ENCODE measurements around the gene SLAMF7.

The SLAMF7 gene

GRCh38 chr1:160707236-160708064 lies 31.6 kb upstream of the SLAMF7 start:
- DNase-seq (ENCODE audit: low read depth), result peak; percentile 80
- TF ChIP-seq CTCF (IDR thresholded peaks at IDR 0.05; ENCODE audit: insufficient read depth, low read depth, low read length, missing control alignments), result no peak
- peak overlapping the region; percentile 97 for H3K4me3 ChIP-seq (ENCODE audit: low read depth, low read length)

GRCh38 chr1:160708118-160708517 lies 30.9 kb upstream of the SLAMF7 start:
- H3K4me3 ChIP-seq (ENCODE audit: low read depth, low read length), result peak overlapping the region; percentile 97
- DNase-seq (ENCODE audit: low read depth), result peak; percentile 72
- no peak for TF ChIP-seq CTCF (IDR thresholded peaks at IDR 0.05; ENCODE audit: insufficient read depth, low read depth, low read length, missing control alignments)

GRCh38 chr1:160708801-160709200 lies 30.2 kb upstream of the SLAMF7 start:
- H3K4me3 ChIP-seq (ENCODE audit: low read depth, low read length), result peak overlapping the region; percentile 97

DNA sequence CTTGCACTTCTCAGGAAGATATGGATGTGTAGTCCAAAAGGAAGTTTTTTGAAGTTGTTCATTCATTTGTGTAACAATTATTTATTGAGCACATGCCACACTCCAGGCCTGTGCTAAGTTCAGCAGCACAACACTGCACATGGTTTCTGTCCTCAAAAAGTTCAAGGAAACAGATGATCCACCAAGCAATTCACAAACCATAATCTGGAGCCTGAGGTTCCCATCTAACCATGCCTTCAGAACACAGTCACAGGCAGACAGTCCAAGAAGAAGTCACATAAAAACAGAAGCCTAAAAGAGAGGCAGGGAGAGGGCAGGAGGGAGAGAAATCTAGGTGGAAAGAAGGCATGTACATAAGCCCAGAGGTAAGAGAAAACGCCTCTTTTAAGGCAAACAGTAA lies 29.3 kb upstream of the SLAMF7 start:
- TF ChIP-seq CTCF (IDR thresholded peaks at IDR 0.05; ENCODE audit: insufficient read depth, low read depth, low read length, missing control alignments), result no peak
- H3K4me3 ChIP-seq (ENCODE audit: low read depth, low read length), result peak overlapping the region; percentile 97
- DNase-seq (ENCODE audit: low read depth), result no peak

More at GRCh38 chr1:160708801-160709200, 30.2 kb upstream of the SLAMF7 start:
- no peak for TF ChIP-seq CTCF (IDR thresholded peaks at IDR 0.05; ENCODE audit: insufficient read depth, low read depth, low read length, missing control alignments)
- DNase-seq (ENCODE audit: low read depth), result peak; percentile 87

- peak overlapping the region; percentile 97 for H3K4me3 ChIP-seq (ENCODE audit: low read depth, low read length)
- DNase-seq (ENCODE audit: low read depth), result peak; percentile 54
- no peak for TF ChIP-seq CTCF (IDR thresholded peaks at IDR 0.05; ENCODE audit: insufficient read depth, low read depth, low read length, missing control alignments)
Observed at GRCh38 chr1:160710517-160711252, 28.4 kb upstream of the SLAMF7 start.

- H3K4me3 ChIP-seq (ENCODE audit: low read depth, low read length), result peak overlapping the region; percentile 97
- TF ChIP-seq CTCF (IDR thresholded peaks at IDR 0.05; ENCODE audit: insufficient read depth, low read depth, low read length, missing control alignments), result no peak
- DNase-seq (ENCODE audit: low read depth), result no peak
Observed at GRCh38 chr1:160711276-160711601, 27.8 kb upstream of the SLAMF7 start.
